HCEC 1CT (cell line): ENCODE data around the gene PCA3.
"Not testable (repeated sequence)": the region's sequence is repeated elsewhere in the genome, so short reads cannot be mapped to it uniquely, and the experiment has no call there.

Source experiments
- DNase-seq: peaks from one replicate; pipeline ENCODE4 v3.0.0-alpha.2; 2017

Gene PCA3

DNA sequence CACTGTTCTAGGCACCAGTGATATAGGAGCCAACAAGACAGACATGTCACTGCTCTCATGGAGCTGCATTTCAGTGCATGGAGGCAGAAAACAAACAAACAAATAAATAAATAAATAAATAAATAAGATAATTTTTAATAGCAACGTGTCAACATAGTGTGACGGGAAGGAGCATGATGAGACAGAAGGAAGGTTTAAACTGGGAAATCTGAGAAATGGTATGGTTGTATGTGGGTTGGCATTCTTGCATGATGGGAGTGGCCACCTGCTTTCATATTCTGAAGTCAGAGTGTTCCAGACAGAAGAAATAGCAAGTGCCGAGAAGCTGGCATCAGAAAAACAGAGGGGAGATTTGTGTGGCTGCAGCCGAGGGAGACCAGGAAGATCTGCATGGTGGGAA, at the start of gene PCA3:
PCA3 (plus strand) TSS at position 301 of the 400 bp plus-strand sequence.
- DNase-seq, result no peak

DNA sequence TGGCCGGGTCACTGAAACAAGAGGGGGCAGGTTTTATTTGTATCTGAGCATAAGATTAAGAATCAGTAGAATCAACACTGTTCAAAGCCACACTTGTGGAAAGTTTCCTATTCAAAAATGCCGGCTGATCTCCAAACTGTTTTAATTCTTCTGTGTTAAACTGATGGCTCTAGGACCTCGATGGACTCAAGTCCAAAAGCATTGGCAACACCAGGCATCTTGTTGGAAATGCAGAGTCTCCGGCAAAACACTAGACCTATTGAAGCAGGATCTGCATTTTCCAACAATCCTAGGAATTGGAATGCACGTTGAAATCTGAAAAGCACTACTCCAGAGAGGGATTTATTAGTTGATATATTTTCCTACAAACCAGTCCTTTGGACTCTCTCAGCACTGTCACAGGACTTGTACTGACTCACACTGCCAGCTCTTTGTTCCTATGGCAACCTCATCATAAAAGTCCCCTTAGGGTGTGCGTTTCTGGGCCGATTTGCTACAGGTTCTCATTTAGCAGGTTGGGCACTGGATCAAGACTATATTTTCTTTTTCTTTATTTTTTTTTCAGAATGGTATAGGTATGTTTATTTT, 48.1 kb upstream of the PCA3 start:
- DNase-seq, result peak; percentile 18

DNA sequence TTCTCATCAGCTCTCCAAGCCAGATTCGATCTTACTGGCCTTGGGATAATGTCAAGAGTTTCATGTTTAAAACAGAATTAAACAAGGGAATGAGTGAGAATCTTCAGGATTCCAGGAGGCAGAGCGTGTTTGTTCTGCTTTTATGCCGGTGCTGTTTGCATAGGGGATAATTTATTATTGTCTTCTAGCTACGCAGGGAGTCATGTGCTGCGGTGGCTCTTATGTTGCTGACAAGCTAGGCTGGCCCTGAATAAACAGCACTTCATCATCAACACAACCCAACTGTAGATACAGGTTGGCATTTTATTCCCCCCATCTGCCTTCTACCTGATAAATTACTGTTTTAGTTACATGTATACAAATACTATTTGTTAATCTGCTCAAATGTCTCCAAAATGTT, 47.1 kb upstream of the PCA3 start:
- no peak for DNase-seq

DNA sequence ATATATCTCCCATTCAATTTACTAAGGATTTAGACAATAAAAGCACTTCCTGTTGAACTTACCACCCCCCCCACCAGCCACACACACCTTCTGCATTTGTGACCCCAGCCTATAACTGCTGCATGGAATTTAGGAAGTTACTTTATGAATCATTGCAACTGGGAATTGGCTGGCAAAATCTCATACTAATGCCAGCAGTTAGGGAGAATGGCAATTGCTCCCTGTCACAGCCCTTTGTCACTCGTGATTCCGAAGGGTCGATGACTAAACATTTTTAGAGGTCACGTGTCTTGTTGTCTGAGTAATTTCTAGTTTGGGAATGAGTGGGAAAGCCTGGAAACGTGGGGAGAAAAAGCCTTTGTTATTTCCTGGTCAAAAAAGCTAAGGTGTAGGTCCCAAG, 46.6 kb upstream of the PCA3 start:
- peak; percentile 64 for DNase-seq

DNA sequence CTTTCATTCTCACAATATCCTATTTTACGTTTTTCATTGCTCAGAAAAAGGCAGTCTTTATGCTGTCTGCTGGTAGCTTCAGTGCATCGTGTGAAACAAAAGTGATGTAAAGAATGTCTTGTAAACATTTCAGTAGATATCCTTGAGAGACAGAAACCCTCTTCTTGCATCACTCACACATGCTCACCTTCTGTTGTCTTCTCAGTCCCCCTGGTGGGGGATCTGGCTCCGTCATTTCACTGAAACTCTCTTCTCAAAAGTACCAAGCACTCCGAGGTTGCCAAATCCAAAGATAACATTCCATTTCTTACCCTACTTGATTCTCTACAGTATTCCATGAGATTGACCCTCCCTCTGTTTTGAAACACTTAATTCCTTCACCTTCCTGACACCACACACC, 46.1 kb upstream of the PCA3 start:
- DNase-seq, result no peak

DNA sequence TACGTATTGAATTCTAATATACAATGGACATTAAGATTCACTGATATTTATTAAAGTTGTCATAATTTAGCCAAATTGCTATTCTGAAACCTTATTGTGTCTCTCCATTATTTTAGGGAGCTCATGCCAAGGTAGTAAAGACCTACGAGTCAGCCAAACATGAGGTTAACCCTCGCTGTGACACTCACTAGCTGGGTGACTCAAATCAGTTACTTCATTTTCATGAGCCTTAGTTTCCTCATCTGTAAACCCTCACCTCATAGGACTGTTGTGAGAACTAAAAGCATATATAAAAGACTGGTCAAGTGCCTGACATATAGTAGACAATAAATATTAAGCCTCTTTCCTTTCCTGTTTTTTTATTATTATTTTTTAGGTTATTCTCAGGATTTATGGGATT, 44.0 kb upstream of the PCA3 start:
- DNase-seq, result peak; percentile 5

DNA sequence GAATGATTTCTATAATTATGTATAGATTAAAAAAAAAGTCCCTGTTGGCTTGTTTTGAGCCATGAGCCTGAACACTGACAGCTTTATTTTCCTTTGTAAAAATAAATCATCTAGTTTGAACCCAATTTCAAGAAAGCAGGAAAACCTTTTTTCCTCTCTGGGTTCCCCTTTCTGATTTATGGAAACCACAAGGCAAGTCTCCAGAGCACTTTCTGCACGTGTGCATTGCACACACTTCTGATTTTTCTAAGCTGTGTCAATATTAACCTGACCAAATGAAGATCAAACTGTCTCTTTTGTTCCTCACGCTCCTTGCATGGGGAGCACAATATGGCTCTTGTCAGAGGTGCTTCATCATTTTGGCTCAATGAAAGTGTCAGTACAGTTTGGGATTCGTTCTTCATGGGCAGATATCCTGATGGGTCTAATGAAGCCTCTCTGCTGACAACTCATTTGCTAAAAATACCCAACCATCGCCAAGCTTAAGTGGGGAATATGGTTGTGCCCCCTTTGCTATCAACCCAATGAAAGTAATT, 39.2 kb upstream of the PCA3 start:
- no peak for DNase-seq

DNA sequence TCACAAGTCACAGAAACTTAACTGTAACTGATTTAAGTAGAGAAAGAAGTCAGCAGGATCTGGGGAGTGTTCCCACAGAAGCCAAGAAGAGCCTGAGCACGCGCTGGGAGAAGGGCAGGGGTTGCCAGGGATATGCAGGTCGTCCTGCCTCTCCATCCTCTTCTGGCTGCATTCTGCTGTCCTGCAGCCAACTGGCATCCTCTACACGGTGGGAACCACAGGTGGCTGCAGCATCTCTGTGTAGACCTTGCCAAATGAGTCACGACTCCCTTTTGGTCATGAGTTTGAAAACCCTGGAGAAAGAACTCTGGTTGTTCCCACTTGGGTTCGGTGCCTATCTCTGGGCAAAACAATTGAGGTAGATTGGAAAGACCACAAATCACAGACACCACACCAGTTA, 38.4 kb upstream of the PCA3 start:
- DNase-seq, result no peak

DNA sequence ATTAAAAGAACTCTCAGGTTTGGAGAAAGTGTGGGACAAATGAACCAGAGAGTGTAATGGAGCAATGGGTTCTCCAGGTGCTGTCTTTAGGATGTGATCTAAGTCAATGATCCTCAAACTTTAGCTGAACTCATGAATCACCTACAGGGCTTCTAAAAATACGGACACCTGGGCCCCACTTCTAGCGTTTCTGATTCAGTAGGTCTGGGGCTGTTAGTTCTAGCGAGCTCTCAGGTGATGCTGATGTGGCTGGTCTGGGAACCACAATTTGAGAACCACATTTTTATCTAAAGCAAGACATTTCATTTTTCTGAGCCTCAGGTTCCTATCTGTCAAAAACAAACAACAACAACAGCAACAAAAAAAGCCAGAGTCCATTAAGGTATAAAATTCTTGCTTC, 35.1 kb upstream of the PCA3 start:
- DNase-seq, result no peak

DNA sequence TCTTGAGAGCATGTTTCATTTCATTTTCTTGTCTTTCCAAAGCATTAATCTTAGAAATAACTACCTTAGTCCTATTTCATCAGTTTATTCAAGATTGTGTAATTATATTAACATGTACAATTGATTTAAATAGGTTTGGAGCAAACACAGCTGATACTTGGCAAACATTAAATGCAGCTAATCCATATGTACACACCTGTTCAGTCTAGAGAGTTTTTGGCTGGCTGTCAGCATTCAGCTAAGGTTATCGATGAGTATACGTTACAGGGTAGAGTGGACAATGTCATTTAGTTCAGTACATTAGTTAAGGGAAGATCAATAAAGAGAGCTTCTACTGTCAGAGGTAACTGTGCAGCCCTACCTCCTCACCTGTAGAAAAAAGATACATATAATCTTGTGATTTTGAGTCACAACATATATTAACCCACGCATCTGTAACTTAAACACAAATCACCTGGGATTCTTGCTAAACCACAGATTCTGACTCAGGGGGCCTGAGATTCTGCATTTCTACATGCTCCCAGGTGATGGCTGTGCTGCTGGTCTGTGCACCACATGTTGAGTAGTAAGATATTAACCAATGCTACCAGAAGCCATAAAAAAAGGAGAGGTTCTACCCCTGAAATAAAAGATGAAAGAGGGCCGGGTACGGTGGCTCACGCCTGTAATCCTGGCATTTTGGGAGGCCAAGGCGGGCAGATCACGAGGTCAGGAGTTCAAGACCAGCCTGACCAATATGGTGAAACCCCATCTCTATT, 34.1 kb upstream of the PCA3 start:
- DNase-seq, result no peak

DNA sequence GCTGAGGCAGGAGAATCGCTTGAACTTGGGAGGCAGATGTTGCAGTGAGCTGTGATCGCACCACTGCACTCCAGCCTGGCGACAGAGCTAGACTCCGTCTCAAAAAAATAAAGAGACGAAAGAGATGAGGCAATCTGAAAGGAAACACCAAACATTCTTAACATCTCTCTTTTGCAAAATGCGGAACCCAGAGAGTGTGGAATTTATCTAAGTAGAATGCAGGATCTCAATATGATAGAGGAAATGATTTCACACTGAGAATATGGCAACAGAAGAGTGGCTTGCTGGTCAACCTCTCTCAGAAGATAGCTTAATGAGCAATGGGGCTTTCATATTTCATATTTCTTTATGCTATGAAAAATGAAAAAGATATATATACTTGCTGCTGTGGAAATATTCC, 33.4 kb upstream of the PCA3 start:
- no peak for DNase-seq

DNA sequence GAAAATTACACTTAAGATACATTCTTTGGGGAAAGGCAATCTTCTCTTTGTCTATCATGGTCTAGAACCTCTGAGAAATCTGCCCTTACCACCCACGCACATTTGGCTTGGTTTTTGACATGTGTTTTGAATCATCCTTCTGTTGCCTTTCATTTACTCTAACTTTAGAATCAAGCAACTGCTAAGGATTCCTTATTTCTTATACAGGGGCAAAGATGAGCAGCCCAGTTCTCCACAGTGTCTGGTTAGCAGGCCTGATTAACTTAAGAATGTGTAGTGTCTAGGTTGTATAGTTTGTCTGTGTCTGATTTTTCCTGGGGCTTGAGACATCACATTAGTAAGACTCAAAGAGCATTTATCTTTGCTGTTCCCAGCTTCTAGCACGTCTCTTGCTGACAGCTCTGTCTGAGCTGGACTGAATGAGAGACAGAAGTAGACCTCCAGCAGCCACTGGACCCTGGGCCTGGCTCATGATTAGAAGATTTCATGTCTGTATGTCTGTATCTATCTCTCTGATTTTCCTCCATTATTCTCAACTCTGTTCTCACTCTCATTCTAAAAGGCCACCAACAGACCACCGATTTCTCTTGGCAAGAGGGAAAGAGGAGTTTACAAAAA, 31.8 kb upstream of the PCA3 start:
- no peak for DNase-seq

DNA sequence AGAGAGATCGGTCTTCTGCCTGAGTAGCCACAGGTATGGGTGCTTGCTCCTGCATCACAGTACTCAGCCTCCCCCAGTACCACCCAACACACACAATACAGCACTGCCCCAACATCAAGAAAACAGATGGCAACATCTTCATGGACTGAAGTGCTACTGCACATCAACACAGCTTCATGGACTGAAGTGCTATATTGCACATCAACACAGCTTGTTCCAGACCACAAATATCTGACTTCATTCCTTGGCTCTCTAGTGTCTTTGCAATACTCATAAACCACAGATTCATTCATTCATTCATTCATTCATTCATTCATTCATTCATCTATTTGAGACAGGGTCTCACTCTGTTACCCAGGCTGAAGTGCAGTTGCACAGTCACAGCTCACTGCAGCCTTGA, 31.1 kb upstream of the PCA3 start:
- no peak for DNase-seq

DNA sequence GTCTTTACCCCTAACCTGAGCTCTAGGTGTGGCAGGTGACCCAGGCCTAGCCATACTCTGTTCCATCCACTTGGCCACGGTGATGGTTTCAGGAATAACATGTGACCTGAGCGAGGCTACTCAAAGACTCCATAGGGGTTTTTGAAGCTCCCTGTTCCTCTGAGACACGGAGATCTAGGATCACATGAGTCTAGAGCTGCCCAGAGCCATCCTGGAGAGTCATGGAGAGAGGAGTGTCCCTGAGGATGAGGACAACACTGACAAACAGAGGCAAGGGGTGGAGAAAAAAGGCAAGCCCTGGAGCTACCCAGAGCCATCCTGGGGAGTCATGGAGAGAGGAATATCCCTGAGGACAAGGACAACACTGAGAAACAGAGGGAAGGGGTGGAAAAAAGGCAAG, 29.5 kb upstream of the PCA3 start:
- no peak for DNase-seq

DNA sequence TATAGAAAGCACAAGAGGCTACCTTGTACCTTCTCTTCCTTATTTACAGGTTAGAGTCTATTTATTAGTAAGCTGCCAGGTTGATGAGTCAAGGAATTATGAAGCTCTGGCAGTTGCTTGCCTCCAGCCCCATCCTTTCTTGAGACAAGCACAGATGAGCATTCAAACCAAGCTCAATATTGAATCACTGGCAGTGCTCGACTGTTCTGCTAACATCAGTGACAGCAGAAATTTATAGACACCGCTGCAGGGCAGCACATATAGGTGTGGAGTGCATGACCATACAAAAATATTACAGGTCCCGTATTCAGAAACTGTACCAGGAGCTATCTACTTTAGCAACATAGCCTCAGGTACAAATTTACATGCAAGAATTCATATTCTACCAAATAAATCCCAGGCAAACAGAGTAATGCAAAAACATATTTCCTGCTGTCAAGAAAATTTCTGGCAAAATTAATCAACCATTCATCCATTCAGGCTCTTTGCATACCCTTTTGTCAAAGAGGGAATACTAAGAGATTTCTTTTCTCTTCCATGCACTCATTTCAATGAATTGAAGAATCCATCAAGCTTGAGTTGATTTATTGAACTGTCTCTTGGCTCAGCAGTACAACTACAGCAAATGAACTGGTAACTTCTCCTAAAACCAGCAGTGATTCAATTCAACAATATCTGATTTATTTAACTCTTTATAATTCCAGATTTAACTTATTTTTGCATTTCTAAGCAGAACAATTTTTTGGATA, 26.9 kb upstream of the PCA3 start:
- DNase-seq, result no peak

DNA sequence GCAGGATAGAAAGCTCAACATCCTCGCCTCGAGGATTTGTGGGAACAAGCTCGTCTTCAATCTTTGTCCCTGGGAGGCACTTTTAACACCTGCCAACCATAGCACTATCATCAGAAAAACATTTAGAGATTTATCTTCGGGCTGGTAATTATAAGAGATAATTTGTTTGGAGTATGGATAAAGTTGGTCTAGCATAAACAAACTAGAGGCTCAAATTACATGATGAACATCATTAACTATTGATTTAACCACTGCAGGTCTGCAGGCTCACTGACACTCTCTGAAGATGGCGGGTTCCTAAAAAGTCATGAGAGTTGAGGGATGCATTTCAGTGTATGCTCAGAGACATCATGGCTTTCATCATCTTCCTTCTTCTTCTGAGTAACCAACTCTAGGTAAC, 25.8 kb upstream of the PCA3 start:
- no peak for DNase-seq

DNA sequence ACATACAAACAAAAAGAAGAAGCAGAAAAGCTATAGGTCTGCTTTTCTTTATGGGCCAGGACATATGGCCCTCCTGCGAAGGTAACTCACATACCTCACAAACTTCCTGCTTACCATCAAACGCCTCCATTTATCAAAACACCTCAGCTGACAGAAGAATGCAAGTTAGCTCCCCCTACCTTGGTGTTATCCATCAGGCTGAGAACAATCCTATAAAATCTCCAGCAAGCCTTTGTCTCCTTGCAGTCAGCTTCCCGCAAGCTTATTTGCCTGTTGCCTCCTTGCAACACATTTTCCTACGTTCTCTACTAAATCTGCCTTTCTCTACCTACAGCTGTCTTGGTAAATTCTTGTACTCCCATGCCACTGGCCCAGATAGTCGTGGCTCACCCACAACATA, 22.7 kb upstream of the PCA3 start:
- DNase-seq, result no peak

DNA sequence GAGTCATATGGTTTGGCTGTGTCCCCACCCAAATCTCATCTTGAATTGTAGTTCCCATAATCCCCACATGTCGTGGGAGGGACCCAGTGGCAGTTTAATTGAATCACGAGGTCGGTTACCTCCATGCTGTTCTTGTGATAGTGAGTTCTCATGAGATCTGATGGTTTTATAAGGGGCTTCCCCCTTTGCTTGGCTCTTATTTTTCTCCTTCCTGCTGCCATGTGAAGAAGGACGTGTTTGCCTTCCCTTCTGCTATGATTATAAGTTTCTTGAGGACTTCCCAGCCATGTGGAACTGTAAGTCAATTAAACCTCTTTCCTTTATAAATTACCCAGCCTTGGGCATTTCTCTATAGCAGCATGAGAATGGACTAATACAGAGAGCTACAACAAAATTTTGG, 21.3 kb upstream of the PCA3 start:
- DNase-seq, result not testable (repeated sequence)

DNA sequence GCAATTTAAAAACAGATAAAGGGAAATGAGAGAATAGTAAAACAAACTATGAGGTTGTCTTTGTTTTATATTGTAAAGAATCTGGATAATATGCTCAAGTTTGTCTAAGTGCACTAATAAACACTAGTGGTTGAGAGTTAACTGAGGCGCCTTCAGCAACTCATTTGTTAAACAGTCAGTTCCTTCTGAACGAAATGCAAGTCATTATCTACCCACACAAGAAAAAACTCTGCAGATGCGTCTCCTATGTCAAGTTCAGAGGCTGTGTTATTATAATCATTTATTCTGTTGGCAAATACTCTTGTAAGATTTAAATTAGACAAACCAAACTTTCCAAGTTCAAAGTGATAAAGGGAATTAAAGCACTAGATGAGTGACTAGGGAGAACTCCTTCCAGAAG, 20.3 kb upstream of the PCA3 start:
- DNase-seq, result no peak

DNA sequence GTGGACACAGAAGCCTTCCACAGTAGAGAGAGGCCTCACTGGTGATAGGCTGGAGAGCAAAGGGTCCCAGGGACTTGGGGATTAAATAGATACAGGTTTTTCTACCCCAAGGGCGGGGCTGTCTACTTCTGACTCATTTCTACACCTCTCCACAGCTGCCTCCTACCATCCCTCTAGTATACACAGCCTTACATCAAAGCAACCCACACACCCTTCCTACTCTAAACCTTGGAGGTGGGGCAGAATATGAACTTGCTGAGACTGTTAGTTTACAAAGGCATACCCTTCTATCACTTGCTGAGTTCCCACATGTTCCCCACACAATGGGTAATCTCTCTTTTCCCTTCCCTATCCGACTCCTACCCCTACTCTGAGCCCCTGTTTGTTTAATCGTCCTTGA, 19.9 kb upstream of the PCA3 start:
- DNase-seq, result no peak

DNA sequence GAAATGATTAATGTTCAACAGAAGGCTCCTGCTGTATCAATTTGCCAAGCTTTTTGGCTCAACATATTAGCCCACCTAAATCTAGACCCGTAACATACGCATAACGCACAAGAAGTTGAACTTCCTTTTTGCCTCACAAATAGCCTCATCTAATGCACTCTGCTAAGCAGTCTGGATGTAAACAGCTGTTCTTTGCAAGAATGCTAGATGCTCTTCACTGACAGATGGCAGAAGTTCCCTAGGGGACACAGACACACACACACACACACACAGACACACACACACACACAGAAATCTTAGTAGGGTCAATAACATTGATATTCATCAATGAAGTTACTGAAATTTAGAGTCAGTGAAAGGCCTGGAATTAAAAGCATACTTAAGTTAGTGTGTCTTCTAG, 13.2 kb upstream of the PCA3 start:
- no peak for DNase-seq

DNA sequence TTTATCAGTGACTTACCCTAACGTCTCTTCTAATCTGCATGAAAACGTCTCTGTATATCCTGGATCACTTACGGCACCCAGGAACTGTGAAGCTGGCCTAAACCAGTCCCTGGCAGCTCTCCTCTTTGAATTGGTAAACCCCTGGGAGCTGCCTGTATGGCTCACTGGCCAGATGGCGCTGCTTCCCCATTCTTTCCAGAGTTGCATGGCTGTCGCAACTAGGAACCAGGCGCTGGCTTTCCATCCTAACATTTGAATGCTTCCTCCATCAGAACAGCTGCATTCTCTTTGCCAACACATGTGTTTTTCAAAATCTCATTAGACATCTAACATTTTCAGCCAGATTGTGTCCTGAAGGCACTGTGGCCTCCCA, 8.0 kb upstream of the PCA3 start:
- DNase-seq, result peak; percentile 27

DNA sequence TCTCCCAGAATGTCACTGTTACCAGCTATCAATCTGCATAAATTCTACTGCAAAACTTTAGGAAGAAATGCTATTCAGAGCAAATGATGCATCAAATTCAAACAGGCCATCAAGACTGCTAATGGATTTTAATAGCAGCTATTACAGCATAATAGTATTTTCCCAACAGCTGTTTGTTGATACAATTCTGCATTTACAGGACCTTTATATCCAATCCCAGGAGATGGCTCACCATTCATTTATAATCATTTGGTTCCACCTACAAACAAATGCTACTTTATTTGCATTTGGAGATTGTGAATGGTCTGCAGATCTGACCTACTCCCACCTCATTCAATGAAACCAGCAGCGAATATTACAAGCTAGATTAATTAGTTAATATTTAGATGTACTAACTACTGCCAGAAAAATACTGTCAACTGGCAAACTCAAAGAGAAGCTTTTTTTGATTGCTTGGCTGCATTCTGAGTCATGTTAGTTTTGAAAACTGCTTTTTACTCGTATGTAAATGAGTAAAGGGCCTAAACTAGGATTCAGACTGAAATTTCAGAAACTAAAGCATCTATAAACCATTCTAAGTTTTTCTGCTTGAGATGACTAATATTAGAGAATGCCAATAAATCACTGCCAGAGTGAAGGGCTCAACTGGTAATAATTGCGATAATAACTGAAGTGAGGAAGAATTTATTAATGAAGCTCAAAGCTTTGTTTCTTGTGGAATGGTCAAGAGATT, 7.1 kb upstream of the PCA3 start:
- DNase-seq, result no peak
